Midbrain (tissue), 1 donor: Measurements from ENCODE around the gene SLC16A8.

Experiments
- DNase-seq: peaks from one replicate; lab custom pipeline; 2025; lab: John Stamatoyannopoulos, UW

SLC16A8 gene

DNA sequence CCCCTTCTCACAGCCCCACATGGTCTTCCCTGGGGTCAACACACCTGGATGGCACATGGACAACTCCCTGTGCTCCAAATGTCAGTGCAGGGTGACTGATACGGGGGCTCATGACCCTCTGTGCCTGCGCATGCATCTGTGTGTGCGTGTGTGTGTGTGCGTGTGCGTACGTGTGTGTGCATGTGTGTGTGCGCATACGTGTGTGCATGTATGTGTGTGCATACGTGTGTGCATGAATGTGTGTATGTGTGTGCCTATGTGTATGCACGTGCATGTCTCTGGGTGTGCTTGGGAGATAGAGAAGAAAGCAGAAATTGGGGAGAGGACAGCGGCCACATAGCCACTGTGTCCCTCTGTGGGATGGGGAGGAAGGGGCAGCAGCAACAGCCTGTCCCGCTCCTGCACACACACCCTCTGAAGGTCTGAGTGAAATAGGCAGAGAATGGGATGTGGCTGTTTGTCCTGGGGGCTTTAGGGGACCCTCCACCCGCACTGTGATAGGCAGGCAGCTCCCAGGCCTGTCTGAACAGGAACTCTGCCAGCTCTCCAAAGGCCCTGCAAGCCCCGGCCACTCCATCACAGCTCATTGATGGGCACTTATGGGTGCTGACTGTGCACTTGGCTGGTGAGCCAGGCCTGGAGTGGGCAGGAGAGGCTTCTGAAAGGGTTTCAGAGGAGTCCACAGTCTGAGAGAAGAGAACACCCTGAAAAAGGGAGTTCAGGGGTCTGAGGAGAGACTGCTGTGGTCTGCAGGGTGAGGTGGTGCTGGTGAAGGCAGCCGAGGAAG lies 55.4 kb downstream of the SLC16A8 start:
- no peak for DNase-seq
